Fibroblast of skin of right biceps (primary cell): ENCODE measurements around the gene MEN1.
"Not testable (repeated sequence)": the region's sequence is repeated elsewhere in the genome, so short reads cannot be mapped to it uniquely, and the experiment has no call there.

ENCODE experiments used
- DNase-seq: peaks from one replicate; pipeline ENCODE4 v3.0.0-alpha.2; 2013

MEN1 gene

DNA sequence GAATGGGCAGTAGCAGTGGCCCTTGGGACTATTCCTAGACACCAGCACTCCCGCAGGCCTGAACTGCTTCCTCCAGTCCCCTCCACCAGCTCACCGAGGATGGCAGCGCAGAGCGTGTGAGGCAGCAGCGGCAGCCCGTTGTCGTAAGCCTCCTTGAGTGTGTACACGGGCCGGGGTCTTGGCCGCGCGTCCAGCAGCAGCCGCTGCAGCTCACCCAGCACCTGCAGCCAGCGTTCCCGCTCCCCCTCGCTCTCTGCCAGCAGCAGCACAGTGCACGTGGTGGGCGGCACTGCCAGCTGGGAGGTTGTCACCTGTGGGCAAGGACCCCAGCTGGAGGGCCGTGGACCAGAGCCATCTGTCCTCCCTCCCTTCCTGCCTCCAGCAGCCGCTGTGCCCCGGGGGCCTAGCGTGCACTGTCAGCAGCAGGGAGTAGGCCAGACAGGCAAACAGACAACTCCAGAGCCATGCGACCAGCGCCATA lies 21.1 kb upstream of the MEN1 start:
- DNase-seq = no peak

DNA sequence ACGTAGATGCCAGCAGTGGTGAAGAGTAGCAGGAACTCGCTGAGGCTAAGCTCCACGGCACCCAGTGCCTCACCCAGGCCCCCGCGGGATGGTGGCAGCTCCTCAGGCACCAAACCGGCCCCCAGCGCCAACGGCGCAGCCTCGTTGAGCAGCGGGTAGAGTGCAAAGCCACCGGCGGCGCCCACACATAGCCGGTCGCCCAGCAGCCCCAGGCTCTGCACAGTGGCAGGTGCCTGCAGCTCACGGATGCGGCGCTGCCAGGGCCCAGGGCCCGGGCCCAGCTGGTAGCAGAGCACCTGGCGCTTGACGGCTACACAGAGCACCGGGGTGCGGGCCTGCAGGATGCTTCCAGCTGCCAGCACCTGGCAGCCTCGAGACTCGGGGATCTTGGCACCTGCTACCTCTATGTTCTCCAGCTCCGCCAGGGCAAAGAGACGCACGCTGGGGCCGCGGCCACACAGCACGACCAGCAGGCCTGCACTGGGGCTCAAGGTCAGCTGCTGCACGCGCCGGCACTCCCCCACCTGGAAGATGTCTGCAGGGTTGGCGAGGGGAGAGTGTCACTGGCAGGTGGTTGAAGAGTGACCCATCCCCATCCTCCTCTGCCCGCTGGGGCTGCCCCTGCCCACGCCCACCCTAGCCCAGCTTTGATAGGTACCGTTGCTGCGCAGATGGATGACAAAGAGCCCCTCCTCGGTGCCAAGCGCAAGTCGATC lies 19.3 kb upstream of the MEN1 start:
- no peak for DNase-seq

DNA sequence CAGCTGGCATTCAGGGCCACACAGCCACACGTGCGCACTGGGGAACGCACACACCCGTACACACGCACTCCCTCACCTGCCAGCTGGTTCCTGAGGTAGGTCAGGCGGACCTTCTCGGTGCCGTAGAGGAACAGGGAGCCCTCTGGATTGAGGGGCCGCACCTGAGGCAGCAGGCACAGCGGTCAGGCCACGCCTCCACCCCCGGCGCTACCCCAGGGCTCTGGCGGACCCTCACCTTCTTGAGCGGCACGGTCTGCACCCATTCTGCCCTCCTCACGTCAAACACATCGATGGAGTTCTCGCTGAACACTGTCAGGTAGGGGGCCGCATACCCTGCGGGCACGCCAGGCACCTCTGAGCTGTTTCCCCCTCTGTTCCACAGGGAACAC lies 17.1 kb upstream of the MEN1 start:
- DNase-seq = no peak

DNA sequence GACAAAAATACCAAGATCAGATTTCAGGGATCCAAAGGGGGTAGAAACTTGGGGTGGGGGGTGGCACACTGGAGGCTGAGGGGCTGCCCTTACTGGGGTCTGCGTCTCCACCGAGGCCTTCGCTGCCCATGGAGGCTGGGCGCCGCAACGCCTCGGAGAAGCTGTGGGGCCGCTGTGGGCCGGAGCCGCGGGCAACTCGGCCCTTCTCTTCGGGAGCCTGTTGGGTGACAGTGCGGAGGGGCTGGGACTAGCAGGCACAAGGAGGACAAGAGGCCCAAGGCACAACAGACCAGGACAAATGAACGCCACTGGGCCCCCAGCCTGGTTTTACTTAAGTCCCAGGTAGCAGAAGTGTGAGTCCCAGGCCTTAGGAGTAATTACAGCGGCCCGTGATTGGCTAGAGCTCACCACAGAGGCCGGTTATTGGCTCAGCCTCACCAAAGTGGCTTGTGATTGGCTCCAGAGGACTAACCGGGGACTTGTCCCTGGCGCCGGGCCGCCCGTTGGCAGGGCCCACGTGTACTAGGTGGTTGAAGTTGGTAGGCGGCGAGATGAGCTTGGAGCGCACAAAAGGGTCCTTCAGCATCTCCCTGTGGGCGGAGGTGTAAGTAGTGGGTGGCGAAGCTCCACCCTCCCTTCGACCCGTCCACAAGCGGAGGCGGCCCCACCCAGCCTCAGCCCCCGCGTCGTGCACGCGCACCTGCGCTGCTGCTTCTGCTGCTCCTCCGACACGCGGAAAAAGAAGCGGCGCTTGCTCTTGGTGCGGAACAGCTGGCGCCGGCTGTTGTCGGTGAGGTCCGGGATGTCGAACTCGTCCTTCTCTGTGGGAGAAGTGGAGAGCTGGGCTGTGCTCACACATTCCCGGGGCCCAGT lies 16.5 kb upstream of the MEN1 start:
- no peak for DNase-seq

DNA sequence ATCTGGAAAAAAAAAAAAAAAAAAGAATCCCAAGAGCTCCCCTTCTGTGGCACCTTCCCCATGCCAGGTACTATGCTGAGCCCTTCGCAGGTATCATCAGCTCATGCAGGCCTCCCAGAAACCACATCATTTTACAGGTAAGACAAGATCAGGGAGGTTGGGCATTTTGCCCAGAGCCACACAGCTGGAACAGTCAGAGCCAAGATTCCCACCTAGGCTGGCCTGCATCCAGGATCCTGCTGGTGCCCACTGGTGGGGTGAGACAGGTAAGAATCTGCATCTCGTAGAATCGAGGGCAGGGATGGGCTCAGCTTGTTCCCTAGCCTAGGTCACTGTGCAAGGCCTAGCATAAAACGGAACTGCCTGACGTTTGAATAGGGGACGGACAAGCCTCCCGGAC lies 15.7 kb upstream of the MEN1 start:
- no peak for DNase-seq

DNA sequence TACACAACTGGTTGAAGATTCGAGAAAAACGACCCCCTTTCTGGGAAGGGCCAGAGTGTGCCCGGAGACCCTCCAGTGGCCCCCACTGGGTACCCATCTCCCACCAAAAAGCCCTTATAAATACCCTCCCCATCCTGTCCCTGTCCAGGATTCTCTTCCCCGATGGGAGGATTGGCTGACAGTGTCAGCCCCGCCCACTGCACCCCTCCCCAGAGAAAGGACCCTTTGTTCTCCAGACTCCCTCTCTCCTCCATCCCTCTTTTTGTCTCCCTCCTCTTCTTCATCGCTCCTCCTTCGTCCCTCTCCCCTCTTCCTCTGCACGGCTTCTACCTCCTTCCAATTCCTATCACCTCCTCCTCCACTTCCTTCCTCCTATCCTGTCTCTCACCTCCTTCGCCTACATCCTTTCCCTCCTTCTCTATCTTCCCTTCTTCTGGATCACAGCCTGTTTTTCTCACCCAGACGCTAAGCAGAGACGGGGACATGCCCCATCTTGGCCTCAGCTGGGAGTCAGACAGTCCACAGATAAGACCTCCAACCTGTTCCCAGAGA lies 13.3 kb upstream of the MEN1 start:
- DNase-seq = no peak

DNA sequence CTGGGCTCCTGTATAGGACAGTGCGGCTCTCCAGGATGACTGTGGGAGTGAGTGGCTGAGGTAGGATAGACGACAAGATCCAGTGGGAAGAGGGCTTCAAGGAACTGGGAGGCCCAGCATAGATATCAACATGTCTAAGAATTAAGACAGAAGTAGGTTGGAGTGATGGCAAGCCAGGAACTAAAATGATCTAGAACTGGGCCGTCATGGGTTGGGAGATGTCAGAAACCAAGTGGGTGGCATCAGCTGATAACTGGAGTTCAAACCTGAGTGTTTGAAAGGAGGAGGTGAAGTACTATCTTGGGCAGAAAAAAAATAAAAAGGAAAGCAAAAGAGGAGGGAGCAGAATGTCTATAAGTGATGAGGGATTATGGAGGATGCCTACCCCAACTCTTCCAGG lies 7.1 kb upstream of the MEN1 start:
- no peak for DNase-seq

DNA sequence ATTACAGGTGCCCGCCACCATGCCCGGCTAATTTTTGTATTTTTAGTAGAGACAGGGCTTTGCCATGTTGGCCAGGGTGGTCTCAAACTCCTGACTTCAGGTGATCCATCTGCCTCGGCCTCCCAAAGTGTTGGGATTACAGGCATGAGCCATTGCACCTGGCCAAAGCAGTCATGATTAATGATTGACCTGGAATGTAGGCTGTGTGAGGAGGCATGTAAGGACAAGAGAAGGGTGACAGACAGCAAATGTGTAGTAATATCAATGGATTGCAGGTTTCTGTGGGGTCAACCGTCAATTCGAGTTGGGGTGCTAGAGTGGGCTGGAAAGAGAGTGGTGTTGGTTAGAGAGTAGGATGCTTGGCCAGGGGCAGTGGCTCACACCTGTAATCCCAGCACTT lies 5.1 kb upstream of the MEN1 start:
- not testable (repeated sequence) for DNase-seq

DNA sequence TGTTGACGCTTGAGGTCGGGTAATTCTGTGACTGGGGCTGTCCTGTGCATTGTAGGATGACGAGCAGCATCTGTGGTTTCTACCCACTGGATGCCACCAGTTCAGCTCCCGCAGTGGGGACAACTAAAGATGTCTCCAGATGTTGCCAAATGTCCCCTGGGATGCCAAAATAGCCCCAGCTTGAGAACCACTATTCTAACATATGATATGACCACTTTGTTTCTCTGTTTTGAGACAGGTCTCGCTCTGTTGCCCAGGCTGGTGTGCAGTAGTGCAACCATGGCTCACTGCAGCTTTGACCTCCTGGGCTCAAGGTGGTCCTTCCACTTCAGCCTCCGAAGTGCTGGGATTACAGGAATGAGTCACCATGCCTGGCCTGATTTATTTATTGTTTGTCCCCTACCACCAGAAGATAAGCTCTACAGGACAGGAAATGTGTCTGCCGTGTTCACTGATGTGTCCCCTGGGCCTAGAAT lies 4.4 kb upstream of the MEN1 start:
- no peak for DNase-seq

DNA sequence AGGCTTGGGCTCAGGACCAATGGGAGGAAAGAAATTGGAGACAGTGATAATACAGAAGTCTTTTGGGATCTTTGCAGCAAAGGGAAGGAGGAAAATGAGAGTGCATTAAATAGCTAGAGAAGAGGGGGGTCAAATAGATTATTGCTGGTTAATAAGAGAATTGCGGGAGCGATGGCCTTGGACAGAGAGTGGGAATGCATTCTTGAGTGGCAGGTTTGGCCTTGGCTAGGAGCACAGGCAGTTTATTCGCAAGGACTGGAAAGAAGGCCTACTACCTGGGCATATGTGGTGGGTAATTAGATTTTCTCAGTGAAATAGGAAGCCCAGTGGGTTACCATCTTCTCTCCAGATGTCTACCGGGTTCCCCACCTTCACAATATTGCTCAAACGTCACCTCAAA lies 3.5 kb upstream of the MEN1 start:
- no peak for DNase-seq

DNA sequence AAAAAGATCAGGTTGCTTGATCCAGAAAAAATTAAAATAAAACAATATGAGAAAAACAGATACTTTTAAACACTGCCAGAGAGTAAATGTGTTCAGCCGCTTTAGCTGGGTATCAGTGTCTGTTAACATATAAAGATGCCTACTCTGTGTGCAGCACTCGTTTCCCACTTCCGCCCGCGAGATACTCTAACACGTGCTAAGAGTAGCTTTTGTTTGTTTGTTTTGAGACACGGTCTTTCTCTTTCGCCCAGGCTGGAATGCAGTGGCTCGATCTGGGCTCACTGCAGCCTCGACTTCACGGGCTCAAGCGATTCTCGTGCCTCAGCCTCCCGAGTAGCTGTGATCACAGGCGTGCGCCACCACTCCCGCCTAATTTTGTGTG lies 531 bp upstream of the MEN1 start:
- DNase-seq = no peak

DNA sequence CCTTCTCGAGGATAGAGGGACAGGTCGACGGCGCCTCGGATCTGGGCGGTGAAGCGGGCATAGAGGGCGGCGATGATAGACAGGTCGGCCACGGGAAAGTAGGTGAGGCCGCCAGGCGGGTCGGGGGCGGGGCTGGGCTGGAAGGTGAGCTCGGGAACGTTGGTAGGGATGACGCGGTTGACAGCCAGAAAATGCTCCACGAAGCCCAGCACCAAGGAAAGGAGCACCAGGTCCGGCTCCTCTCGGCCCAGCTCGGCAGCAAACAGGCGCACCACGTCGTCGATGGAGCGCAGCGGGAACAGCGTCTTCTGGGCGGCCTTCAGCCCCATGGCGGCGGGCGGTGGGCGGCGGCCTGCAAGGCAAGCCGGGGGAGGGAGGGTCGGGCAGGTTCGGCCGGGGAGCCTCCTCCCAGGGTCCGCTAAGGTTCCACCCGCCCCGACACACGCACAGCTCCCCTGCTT lies 540 bp downstream of the MEN1 start:
- DNase-seq = no peak

DNA sequence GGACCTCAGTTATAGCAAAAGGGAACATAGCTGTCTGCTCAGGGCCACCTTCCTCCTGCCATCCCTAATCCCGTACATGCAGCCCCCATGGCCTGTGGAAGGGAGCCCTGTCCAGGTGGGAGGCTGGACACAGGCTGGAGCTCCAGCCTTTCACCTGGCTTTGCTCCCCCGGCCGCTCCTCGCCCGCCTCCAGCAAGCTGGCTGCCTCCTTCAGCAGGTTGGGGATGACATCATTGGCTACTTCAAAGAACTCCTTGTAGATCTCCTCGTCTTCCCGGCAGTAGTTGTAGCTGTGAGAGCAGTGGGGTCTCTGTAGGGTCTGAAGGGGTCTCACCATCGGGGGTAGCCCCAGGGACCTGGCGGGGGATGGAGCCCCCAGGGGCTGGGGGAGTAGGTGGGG lies 4.9 kb downstream of the MEN1 start:
- DNase-seq = no peak

DNA sequence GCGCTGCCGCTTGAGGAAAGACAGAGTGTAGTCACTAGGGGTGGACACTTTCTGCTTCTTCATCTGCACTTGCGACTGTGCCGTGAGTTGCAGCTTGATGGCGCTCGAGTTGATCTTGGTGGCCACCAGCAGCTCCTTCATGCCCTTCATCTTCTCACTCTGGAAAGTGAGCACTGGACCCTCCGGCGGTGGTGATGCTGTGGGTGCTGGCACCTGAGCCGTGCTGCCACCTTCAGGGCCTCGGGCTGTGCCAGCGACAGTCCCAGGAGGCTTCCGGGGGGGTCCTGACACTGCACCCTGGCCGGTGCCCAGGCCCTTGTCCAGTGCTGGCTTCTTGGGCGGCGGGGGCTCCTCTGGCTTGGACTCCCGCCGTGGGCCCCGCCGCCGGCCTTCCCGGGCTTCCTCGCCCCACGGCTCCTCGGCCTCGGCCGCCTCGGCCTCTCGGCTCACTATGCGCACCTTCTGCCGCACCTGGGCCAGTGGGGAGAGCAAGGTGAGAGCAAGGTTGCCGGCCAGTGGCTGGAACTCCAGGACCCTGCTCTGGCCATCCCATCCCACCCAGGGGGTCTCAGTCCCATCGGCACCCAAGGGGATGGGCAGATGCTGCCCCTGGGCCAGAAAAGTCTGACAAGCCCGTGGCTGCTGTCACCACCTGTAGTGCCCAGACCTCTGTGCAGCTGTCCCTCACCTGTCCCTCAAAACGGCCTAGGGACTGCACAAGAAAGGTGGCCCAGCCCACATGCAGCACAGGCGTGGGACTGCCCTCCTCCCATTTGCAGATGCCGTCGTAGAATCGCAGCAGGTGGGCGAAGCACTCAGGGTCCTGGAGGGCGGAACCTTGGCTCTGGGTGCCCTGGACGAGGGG lies 5.8 kb downstream of the MEN1 start:
- no peak for DNase-seq

DNA sequence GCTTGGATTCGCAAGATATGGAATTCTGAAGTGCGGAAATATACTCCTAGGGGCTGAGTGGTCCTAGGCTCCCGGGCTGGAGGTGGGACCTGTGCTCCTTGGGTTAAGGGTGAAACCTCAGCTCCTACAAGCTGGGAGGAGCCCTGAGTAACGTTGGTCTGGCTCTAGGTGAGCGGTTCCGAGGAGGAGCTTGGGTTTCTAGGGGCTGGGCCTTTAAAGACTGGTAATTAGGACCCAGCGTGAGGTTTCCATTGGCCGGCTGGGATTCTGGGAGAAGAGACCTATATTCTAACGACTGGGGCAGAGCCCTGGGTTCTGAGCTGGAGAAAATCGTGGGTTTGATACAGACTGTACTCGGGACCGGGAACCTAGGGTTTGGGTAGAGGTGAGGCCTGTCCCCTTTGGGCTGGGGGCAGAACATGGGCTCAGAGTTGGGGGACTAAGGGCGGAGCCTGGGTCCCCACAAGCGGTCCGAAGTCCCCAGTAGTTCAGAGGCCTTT lies 6.5 kb downstream of the MEN1 start:
- DNase-seq = no peak

DNA sequence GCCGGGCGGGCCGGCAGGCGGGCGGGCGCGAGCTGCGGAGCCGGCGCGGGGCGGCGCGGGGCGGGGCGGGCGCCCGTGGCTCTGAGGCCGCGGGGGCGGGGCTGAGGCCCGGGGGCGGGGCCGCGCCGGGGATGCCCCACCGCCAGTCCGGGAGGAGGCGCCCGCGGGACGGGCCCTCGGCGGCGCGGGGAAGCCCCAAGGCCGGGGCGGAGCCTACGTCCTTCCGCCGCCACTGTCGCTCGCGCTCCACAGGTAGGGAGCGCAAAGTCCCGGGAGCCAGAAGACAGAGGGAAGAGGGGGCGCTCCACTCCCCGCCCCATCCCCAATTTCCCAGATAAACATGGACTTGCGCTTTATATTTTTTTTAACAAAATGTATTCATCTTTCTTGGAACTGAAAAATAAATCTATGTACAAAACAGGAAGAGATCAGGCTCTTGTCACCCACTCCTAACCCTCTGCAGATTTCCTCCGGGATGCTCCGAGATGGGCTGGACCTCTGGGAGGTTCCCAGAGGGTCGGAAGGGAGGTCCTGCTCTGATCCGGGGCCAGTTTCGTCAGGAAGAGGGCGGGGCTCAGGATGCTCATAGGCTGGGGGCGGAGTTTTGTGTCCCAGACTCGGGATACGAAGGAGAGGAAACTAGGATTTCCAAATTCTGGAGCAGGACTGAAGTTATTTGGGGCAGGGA lies 7.0 kb downstream of the MEN1 start, which contains the start of gene MAP4K2:
Gene MAP4K2 (minus strand): TSS at position 57 of the 688 bp plus-strand sequence. CDS start 65 bp downstream, outside the sequence.
- DNase-seq = peak; percentile 83

DNA sequence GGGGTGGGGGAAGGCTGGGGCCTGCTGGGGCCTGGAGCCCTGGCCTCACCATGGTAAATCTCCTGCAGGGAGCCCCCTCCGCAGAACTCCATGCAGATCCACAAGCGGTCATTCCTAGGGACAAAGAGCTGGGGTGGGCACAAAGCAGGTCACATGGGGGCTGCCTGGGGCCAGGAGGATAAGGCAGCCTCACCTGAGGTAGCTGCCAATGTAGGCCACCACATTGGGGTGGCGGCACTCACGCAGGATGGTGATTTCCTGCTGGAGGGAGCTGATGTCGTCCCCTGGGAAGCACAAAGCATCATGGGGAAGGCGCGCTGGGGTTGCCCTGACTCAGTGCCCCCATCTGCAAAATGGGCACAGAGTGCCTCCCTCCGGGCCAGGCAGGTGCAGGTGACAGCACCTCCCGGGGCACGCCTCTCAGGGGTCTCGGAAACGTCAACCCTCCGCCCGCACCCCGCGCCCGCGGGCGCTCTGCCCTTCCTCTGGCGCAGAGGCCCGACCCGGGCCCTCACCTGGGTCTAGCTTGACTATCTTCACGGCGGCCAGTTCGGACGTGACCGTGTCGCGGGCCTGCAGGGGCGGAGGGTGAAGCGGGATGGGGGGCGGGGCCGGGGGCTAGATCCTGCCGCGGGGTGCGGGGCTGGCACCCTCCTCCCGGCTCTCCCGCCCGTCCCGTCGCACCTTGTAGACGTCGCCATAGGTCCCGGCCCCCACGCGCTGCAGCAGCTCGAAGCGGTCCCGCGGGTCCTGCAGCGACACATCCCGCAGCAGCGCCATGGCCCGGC lies 7.8 kb downstream of the MEN1 start:
- DNase-seq = no peak

DNA sequence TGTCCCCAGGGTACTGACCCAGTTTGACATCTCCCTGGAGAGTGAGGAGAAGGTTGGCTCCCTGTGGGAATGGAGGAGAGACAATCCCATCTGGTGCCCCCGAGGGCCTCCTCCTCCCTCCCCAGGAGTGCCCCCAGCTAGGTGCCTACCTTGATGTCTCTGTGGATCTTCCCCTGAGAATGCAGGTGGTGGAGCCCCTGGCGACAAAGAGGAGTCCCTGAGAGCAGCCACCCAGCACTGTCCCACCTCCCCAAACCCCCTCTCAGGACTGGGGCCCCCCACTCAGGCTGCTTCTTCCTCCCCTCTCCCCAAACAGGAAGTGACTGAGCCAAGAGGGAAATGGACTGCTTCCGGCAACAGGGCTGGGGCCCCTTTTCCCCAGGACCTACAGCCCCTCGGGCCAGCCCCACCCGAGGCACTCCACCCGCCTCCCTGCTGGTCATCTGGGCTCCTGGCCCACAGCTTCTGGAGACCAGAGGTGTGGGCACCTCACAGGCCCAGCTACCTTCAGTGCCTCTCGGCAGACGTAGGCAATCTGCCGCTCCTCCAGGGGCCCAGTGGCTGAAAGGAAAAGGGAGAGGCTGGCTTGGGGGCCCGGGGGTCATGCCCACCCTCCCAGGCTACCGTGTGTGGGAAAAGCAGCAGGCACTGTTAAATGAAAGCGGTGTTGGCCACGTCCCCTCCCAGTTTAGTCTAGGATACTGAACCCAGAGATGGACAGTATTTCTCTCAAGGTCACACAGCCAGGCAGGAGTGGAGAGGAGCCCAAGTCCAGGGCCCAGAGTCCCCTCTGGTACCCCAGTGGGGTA lies 8.6 kb downstream of the MEN1 start:
- no peak for DNase-seq

DNA sequence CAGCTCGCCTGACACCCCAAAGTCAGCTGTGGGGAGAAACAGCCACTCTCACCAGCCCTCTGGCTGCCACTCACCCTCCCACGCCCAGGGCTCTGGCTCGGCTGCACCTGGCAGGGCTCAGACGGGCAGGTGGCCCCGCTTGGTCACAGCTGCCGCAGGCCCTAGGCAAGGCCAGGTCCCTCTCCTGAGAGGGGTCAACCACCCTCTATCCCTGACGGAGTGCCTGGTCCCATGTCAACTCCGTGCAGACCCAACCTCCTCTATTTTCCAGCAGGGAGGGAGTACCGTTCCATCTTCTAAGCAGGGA lies 9.2 kb downstream of the MEN1 start:
- no peak for DNase-seq
